ENCODE data around the gene DPPA3.
A peak's percentile ranks its signal among the peaks of the same experiment; 100 is the strongest.
"Not testable (repeated sequence)": the region's sequence is repeated elsewhere in the genome, so short reads cannot be mapped to it uniquely, and the experiment has no call there.

DPPA3 gene

GRCh38 chr12:7751394-7751793, 40.2 kb downstream of the DPPA3 start:
- H3K9me3 ChIP-seq (ENCODE audit: control insufficient read depth, insufficient read depth, low read length) = no peaks in the 10 kb centered on the region
- H3K9ac ChIP-seq (ENCODE audit: low read depth, low read length) = no peak overlapping the region
- no peaks in the 10 kb centered on the region for H3K4me1 ChIP-seq (ENCODE audit: insufficient read depth, low read length)
- no peaks in the 10 kb centered on the region for H3K36me3 ChIP-seq (ENCODE audit: insufficient read depth, low read length)

DNA sequence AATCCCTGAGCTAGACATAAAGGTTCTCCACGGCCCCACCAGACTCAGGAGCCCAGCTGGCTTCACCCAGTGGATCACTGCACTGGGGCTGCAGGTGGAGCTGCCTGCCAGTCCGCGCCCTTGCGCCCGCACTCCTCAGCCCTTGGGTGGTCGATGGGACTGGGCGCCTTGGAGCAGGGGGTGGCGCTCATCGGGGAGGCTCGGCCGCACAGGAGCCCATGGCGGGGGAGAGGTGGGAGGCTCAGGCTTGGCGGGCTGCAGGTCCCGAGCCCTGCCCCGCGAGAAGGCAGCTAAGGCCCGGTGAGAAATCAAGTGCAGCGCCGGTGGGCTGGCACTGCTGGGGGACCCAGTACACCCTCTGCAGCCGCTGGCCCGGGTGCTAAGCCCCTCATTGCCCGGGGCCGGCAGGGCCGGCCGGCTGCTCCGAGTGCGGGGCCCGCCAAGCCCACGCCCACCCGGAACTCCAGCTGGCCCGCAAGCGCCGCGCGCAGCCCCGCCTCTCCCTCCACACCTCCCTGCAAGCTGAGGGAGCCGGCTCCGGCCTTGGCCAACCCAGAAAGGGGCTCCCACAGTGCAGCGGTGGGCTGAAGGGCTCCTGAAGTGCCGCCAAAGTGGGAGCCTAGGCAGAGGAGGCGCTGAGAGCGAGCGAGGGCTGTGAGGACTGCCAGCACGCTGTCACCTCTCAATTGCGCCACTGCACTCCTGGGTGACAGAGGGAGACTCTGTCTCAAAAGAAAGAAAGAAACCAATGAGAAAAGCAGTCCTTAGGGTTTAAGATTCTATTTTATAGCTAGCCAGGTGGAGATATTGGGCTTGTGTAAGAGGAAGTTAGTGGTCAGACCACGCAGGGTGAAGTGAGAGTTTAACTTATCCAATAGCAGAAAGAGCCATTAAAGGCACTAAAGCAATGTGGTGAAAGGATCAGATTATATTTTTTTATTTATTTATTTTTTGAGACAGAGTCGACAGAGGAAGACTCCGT, 41.0 kb downstream of the DPPA3 start:
- H3K36me3 ChIP-seq (ENCODE audit: insufficient read depth, low read length) = not testable (repeated sequence)

DNA sequence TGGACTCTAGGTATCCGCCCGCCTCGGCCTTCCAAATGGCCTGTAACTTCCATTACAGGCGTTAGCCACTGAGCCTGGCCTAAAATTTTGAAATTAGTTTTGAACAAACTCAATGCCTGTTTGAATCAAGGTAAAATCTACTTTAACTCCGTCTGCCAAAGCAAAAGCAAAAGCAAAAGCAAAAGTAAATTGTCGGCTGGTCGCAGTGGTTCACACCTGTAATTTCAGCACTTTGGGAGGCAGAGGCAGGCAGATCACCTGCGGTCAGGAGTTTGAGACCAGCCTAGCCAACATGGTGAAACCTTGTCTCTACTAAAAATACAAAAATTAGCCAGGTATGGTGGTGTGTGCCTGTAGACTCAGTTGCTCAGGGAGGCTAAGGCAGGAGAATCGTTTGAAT, 44.4 kb downstream of the DPPA3 start:
- not testable (repeated sequence) for H3K9me3 ChIP-seq (ENCODE audit: control insufficient read depth, insufficient read depth, low read length); H3K9ac ChIP-seq (ENCODE audit: low read depth, low read length); H3K36me3 ChIP-seq (ENCODE audit: insufficient read depth, low read length)
- peaks cover 16% of the 10 kb centered on the region for H3K4me1 ChIP-seq (ENCODE audit: insufficient read depth, low read length)

More for the DNA sequence above, 41.0 kb downstream of the DPPA3 start:
- H3K9ac ChIP-seq (ENCODE audit: low read depth, low read length); H3K4me1 ChIP-seq (ENCODE audit: insufficient read depth, low read length); H3K9me3 ChIP-seq (ENCODE audit: control insufficient read depth, insufficient read depth, low read length): not testable (repeated sequence)

DNA sequence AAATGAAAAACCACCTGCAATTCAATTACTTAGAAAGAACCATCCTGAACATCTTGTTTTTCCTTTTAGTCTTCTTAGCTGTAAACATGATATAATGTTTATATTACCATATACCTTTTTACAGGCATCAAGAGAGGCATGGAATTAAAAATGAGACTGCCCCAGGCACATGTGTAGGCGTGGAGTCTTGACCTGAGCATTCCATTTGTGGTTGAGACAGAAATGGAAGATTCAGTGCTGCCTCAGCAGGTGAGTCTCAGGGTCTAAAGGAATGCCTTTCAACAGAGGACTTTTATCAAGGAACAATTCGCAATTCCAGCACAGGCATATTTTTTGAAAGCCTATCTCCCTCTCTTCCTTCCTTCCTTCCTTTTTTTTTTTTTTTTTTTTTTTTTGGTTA, 45.8 kb downstream of the DPPA3 start:
- H3K4me1 ChIP-seq (ENCODE audit: insufficient read depth, low read length) = peaks cover 16% of the 10 kb centered on the region
- no peak overlapping the region for H3K9ac ChIP-seq (ENCODE audit: low read depth, low read length)
- H3K36me3 ChIP-seq (ENCODE audit: insufficient read depth, low read length) = no peaks in the 10 kb centered on the region
- H3K9me3 ChIP-seq (ENCODE audit: control insufficient read depth, insufficient read depth, low read length) = no peaks in the 10 kb centered on the region

DNA sequence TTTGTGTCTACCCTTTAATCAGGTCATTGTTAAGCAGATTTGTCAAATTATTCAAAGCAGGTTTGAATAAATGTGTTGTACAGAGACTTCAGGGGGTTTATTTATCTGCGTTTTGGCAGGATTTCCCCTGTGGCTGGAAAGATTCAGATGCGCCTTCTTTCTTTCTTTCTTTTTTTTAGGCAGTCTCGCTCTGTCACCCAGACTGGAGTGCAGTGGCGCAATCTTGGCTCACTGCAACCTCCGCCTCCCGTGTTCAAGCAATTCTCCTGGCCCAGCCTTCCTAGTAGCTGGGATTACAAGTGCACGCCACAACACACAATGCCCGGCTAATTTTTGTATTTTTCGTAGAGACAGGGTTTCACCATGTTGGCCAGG, 47.5 kb downstream of the DPPA3 start:
- Histone ChIP-seq H3K9me3 (ENCODE audit: control insufficient read depth, insufficient read depth, low read length) (no peaks in the 10 kb centered on the region), H3K9ac (ENCODE audit: low read depth, low read length) (peak overlapping the region; percentile 28), H3K4me1 (ENCODE audit: insufficient read depth, low read length) (peaks cover 16% of the 10 kb centered on the region), H3K36me3 (ENCODE audit: insufficient read depth, low read length) (no peaks in the 10 kb centered on the region)

All from ES-I3 (cell line).